Rectal smooth muscle tissue (tissue), 1 donor: ENCODE results near the gene MPC1.
A peak's percentile ranks its signal among the peaks of the same experiment; 100 is the strongest.

ENCODE experiments used
- H3K27ac ChIP-seq: one replicate; pipeline ENCODE4 v1.7.0; 2013; ENCODE audit warnings: low read depth, low read length, inconsistent platforms
- H3K27me3 ChIP-seq: one replicate; pipeline ENCODE4 v1.7.0; 2013; ENCODE audit warnings: low read length; ENCODE audit not compliant: control insufficient read depth, insufficient read depth
- H3K36me3 ChIP-seq: one replicate; pipeline ENCODE4 v1.7.0; 2013; ENCODE audit warnings: low read length; ENCODE audit not compliant: control insufficient read depth, insufficient read depth
- H3K4me1 ChIP-seq: one replicate; pipeline ENCODE4 v1.7.0; 2013; ENCODE audit warnings: low read length; ENCODE audit not compliant: control insufficient read depth, insufficient read depth
- H3K4me3 ChIP-seq: one replicate; pipeline ENCODE4 v1.7.0; 2013; ENCODE audit warnings: low read length
- H3K9ac ChIP-seq: one replicate; pipeline ENCODE4 v1.7.0; 2013; ENCODE audit warnings: low read length

MPC1 gene

GRCh38 chr6:166334878-166335277, 47.9 kb downstream of the MPC1 start:
- no peaks in the 10 kb centered on the region for H3K27me3 ChIP-seq

GRCh38 chr6:166333172-166333995, 49.4 kb downstream of the MPC1 start:
- Histone ChIP-seq H3K27ac (no peak overlapping the region), H3K4me3 (peak overlapping the region; percentile 18), H3K27me3 (no peaks in the 10 kb centered on the region), H3K4me1 (no peaks in the 10 kb centered on the region), H3K36me3 (no peaks in the 10 kb centered on the region), H3K9ac (no peak overlapping the region)

More at GRCh38 chr6:166334878-166335277, 47.9 kb downstream of the MPC1 start:
- Histone ChIP-seq H3K27ac (no peak overlapping the region), H3K36me3 (no peaks in the 10 kb centered on the region), H3K4me3 (no peak overlapping the region), H3K9ac (no peak overlapping the region), H3K4me1 (no peaks in the 10 kb centered on the region)

- Histone ChIP-seq H3K4me3 (no peak overlapping the region), H3K4me1 (no peaks in the 10 kb centered on the region), H3K27me3 (no peaks in the 10 kb centered on the region), H3K9ac (no peak overlapping the region), H3K36me3 (no peaks in the 10 kb centered on the region), H3K27ac (no peak overlapping the region)
Measured at GRCh38 chr6:166331503-166332415, 51.0 kb downstream of the MPC1 start.

- Histone ChIP-seq H3K27ac (no peak overlapping the region), H3K9ac (no peak overlapping the region), H3K4me3 (no peak overlapping the region), H3K4me1 (no peaks in the 10 kb centered on the region), H3K27me3 (no peaks in the 10 kb centered on the region), H3K36me3 (peaks cover 4% of the 10 kb centered on the region)
Measured at GRCh38 chr6:166330612-166331011, 52.1 kb downstream of the MPC1 start.

- H3K36me3 ChIP-seq = peaks cover 14% of the 10 kb centered on the region
- H3K9ac ChIP-seq = no peak overlapping the region
- H3K4me3 ChIP-seq = no peak overlapping the region
- no peaks in the 10 kb centered on the region for H3K27me3 ChIP-seq
- no peaks in the 10 kb centered on the region for H3K4me1 ChIP-seq
- H3K27ac ChIP-seq = no peak overlapping the region
Measured at GRCh38 chr6:166325383-166326042, 57.2 kb downstream of the MPC1 start.

GRCh38 chr6:166323395-166323794, 59.3 kb downstream of the MPC1 start:
- H3K9ac ChIP-seq = no peak overlapping the region
- no peaks in the 10 kb centered on the region for H3K4me1 ChIP-seq
- no peak overlapping the region for H3K4me3 ChIP-seq
- no peaks in the 10 kb centered on the region for H3K27me3 ChIP-seq
- H3K36me3 ChIP-seq = peaks cover 17% of the 10 kb centered on the region
- no peak overlapping the region for H3K27ac ChIP-seq

- H3K4me1 ChIP-seq = no peaks in the 10 kb centered on the region
- H3K27ac ChIP-seq = no peak overlapping the region
- H3K4me3 ChIP-seq = no peak overlapping the region
- peaks cover 10% of the 10 kb centered on the region for H3K36me3 ChIP-seq
- no peaks in the 10 kb centered on the region for H3K27me3 ChIP-seq
- no peak overlapping the region for H3K9ac ChIP-seq
Measured at GRCh38 chr6:166318649-166319600, 63.8 kb downstream of the MPC1 start.

GRCh38 chr6:166318227-166318626, 64.5 kb downstream of the MPC1 start:
- no peak overlapping the region for H3K4me3 ChIP-seq
- H3K9ac ChIP-seq = no peak overlapping the region
- no peaks in the 10 kb centered on the region for H3K4me1 ChIP-seq
- H3K27ac ChIP-seq = no peak overlapping the region
- H3K36me3 ChIP-seq = peaks cover 6% of the 10 kb centered on the region
- no peaks in the 10 kb centered on the region for H3K27me3 ChIP-seq

GRCh38 chr6:166317261-166318212, 65.2 kb downstream of the MPC1 start:
- peaks cover 6% of the 10 kb centered on the region for H3K36me3 ChIP-seq
- H3K9ac ChIP-seq = no peak overlapping the region
- H3K27me3 ChIP-seq = no peaks in the 10 kb centered on the region
- H3K4me3 ChIP-seq = no peak overlapping the region
- H3K4me1 ChIP-seq = no peaks in the 10 kb centered on the region
- no peak overlapping the region for H3K27ac ChIP-seq

GRCh38 chr6:166315436-166315835, 67.3 kb downstream of the MPC1 start:
- Histone ChIP-seq H3K36me3 (peaks cover 3% of the 10 kb centered on the region), H3K4me1 (no peaks in the 10 kb centered on the region), H3K9ac (no peak overlapping the region), H3K4me3 (no peak overlapping the region), H3K27me3 (no peaks in the 10 kb centered on the region), H3K27ac (no peak overlapping the region)
